ENCODE measurements around the gene ERMP1.

Gene ERMP1

DNA sequence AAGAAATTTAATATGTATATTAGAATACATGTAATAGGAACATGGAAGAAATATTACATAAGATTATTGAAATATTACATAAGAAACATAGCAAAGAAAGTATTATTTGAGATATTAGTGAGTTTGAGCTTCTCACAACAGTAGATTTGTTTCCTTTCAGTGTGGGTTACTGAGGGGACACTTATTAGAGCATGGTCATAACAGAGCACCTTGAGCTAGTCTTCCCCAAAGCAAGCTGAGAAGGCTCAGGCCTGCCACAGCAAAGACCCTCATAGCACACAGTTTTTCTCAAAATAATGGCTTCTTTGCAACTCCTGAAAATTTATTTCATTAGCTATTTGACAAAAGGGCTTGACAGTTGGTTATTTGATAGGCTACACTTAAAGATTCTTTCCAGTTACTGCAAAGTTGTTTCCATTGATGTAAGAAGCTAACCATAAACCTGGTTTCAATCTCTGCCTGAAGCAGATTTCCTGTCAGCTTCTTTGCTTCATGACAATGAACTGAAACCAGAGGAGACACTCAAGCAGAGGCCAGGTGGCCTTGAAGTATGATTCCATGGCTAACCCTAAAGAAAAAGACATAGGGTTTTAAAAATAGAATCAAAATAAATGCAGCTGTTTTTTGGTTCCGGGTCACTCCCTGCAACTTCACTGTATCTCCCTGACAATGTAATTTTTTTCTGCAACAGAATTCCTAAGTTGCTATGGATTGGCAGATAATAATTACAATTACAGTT lies 68.6 kb downstream of the ERMP1 start:
- POLR2A ChIA-PET (ENCODE audit: low non-redundant PET) = no interaction called here
- no peak for DNase-seq (ENCODE audit: low spot score)
- no peak for TF ChIP-seq CTCF (conservative IDR thresholded peaks at IDR 0.05; ENCODE audit: low read depth)
- H3K27ac ChIP-seq = no peak overlapping the region
- CTCF ChIA-PET = no interaction called here

DNA sequence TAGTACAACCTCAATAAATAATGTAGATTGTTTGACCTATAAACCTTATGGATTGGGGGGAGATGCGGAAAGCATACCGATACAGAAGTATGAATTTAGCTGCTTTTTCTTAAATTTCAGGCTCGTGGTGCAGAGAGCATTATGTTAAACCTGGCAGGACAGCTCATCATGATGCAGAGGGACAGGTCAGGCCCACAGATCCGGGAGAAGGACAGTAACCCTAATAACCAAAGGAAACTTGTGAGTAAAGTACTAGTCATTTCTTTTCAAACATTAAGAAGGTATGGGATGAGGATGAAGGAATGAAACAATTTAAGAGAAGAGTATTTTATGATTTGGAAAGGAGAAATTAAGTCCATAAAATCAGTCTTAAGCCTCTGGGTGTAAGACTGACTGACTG lies 70.5 kb downstream of the ERMP1 start:
- no peak for TF ChIP-seq CTCF (conservative IDR thresholded peaks at IDR 0.05; ENCODE audit: low read depth)
- no peak overlapping the region for H3K27ac ChIP-seq
- DNase-seq (ENCODE audit: low spot score) = no peak
- ChIA-PET POLR2A (ENCODE audit: low non-redundant PET) (no interaction called here), CTCF (no interaction called here)

- no peak overlapping the region for H3K27ac ChIP-seq
- no peak for TF ChIP-seq CTCF (conservative IDR thresholded peaks at IDR 0.05; ENCODE audit: low read depth)
- ChIA-PET POLR2A (ENCODE audit: low non-redundant PET) (no interaction called here), CTCF (interaction anchor here (0.6 kb wide), 1 partner anchor 58 kb away, joined by 3 read pairs; no protein-coding TSS in a partner anchor)
- DNase-seq (ENCODE audit: low spot score) = no peak
Observed at GRCh38 chr9:5760338-5760737, 72.6 kb downstream of the ERMP1 start.

GRCh38 chr9:5756633-5757032 lies 76.3 kb downstream of the ERMP1 start:
- ChIA-PET POLR2A (ENCODE audit: low non-redundant PET) (no interaction called here), CTCF (interaction anchor here (0.6 kb wide), 1 partner anchor 105 kb away, joined by 3 read pairs; no protein-coding TSS in a partner anchor)
- no peak for TF ChIP-seq CTCF (conservative IDR thresholded peaks at IDR 0.05; ENCODE audit: low read depth)
- DNase-seq (ENCODE audit: low spot score) = no peak
- no peak overlapping the region for H3K27ac ChIP-seq

DNA sequence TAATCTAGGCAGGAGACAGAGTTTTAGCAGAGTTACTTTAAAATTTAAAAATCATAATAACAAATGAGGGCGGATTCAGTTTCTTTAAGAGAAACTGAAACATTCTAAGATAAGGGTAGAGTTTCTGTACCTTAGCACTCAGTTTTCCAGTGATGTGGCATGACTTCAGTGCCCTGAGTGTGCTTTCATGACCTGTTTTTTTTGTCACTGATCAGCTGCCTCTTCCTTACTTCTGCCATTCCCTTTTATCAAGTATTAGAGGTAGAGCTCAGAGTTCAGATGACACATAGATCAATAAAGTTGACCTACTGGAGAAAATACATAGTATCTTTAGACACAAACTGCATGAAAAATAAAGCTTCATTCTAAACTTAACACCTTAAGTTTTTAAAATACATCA lies 82.3 kb downstream of the ERMP1 start:
- no peak for TF ChIP-seq CTCF (conservative IDR thresholded peaks at IDR 0.05; ENCODE audit: low read depth)
- no peak for DNase-seq (ENCODE audit: low spot score)
- ChIA-PET CTCF (no interaction called here), POLR2A (ENCODE audit: low non-redundant PET) (no interaction called here)
- no peak overlapping the region for H3K27ac ChIP-seq

DNA sequence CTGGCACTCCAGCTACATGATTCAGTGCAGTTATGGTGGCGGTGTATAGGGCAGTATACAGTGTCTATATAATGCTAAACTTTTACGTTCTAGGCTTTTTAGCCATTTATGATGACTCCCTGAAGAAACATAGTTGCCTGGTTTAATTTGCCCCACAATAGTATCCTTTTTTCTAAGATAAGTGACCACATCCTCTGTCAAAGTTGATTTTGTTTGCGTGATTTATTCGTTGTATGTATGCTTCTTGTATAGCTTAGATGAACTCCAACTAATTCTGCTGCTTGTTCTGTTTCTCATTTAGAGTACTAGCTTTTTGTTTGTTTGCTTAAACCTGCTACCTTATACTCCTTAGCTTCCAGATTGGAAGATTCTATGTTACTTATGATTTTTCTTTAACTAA lies 83.6 kb downstream of the ERMP1 start:
- POLR2A ChIA-PET (ENCODE audit: low non-redundant PET) = no interaction called here
- no peak overlapping the region for H3K27ac ChIP-seq
- TF ChIP-seq CTCF (conservative IDR thresholded peaks at IDR 0.05; ENCODE audit: low read depth) = no peak
- no peak for DNase-seq (ENCODE audit: low spot score)
- CTCF ChIA-PET = interaction anchor here (0.7 kb wide), 1 partner anchor 742 kb away, joined by 3 read pairs; no protein-coding TSS in a partner anchor

All from RWPE1 (cell line).